ENCODE measurements around the gene SMIM11. TPM values are rescaled to one million over a fixed set of nuclear protein-coding genes. Genes with fewer than 3 reads are reported as not detected.

The SMIM11 gene
- total RNA-seq, 5 donors from 2014 or later (not counting 1 experiment from before 2014, with no cell fraction given), result 7.1 to 11.7 (median 8.3) TPM

DNA sequence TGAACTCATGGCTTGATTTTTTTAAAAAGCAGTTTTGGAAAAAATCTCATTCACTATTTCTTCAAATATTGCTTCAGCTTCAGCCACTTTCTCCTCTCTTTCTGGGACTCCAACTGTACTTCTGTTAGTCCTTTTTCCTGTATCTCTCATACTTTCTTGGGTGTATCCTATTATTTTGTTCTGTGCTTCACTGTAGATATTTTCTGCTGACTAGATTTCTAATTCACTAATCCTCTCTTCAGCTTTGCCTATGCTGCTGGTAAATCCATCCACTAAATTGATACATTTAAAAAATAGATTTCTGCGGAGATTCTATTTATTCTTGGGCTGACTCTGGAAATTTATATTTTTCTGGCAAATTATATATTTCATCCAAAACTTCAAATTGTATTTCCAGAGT, 16.4 kb upstream of the SMIM11 start:
- Histone ChIP-seq H3K27me3 (replicated peaks in 1 of 2; ENCODE audit: control insufficient read depth in 2 of 2, extremely low read depth in 1 of 2, insufficient read depth in 2 of 2, low read length in 1 of 2) (peaks cover 0 to 29% of the 10 kb centered on the region in 2 experiments), H3K4me3 (ENCODE audit: control insufficient read depth in 1 of 2, extremely low read depth in 1 of 2, low read length in 1 of 2) (no peak overlapping the region), H3K4me1 (ENCODE audit: control insufficient read depth in 1 of 2, extremely low read depth in 1 of 2, insufficient read depth in 2 of 2, low read length in 2 of 2) (peaks cover 0 to 3% of the 10 kb centered on the region in 2 experiments), H3K36me3 (ENCODE audit: control insufficient read depth in 2 of 2, extremely low read depth in 1 of 2, insufficient read depth in 1 of 2, low read length in 1 of 2) (no peaks in the 10 kb centered on the region), H3K27ac (ENCODE audit: low read length) (no peak overlapping the region), H3K9me3 (no peaks in the 10 kb centered on the region)
- Mint-ChIP-seq H3K4me3 (no peak overlapping the region), H3K27ac (no peak overlapping the region), H3K27me3 (peaks cover 24 to 39% of the 10 kb centered on the region in 2 donors), H3K36me3 (no peaks in the 10 kb centered on the region), H3K4me1 (peaks cover 6 to 8% (median 7%) of the 10 kb centered on the region in 3 donors), H3K9me3 (peaks cover 0 to 4% (median 2%) of the 10 kb centered on the region in 3 donors)
- ATAC-seq (replicated peaks in 1 of 4), result no peak
- no peak for DNase-seq
- CTCF ChIA-PET, result interaction anchor here in 1 of 2 donors (3.4 kb wide), 1 partner anchor 11 kb away, joined by 11 read pairs; no protein-coding TSS in a partner anchor
- POLR2A ChIA-PET, result no interaction called here
- WGBS (ENCODE audit: insufficient coverage), result no CpG with 5 or more reads among the region's 1 CpG

DNA sequence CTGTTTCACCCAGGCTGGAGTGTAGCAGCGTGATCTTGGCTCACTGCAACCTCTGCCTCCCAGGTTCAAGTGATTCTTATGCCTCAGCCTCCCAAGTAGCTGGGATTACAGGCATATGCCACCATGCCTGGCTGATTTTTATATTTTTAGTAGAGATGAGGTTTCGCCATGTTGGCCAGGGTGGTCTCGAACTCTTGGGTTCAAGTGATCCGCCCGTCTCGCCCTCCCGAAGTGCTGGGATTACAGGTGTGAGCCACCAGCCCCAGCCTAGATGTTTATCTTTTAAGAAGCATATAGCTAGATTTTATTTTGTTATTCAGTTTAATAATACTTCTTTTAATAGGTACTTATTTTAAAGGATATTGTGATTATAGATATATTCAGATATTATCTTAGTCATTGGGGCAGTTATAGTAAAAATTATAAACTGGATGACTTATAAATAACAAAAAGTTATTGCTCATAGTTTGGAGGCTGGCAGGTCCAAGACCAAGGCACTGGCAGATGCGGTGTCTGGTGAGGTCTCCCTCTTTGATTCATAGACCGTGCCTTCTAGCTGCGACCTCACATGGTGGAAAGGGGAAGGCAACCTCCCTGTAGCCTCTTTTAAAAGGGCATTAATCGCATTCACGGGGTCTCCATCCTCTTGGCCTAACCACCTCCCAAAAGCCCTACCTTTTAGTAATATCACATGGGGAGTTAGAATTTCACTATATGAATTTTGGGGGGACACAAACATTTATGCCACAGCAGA, 14.6 kb upstream of the SMIM11 start:
- CTCF ChIA-PET, result interaction anchor here (0.6 to 3.4 kb wide), 3 partner anchors 13 to 1040 kb away, joined by 3 to 11 read pairs (median 8); no protein-coding TSS in a partner anchor
- 96% methylated on average over 4 of the region's 12 CpGs for WGBS (ENCODE audit: insufficient coverage)
- Mint-ChIP-seq H3K36me3 (no peaks in the 10 kb centered on the region), H3K4me1 (peaks cover 5 to 8% (median 6%) of the 10 kb centered on the region in 3 donors), H3K27me3 (peaks cover 15 to 25% of the 10 kb centered on the region in 2 donors), H3K4me3 (no peak overlapping the region), H3K27ac (no peak overlapping the region), H3K9me3 (peaks cover 0 to 4% (median 2%) of the 10 kb centered on the region in 3 donors)
- Histone ChIP-seq H3K4me3 (ENCODE audit: control insufficient read depth in 1 of 2, extremely low read depth in 1 of 2, low read length in 1 of 2) (no peak overlapping the region), H3K27me3 (replicated peaks in 1 of 2; ENCODE audit: control insufficient read depth in 2 of 2, extremely low read depth in 1 of 2, insufficient read depth in 2 of 2, low read length in 1 of 2) (peaks cover 0 to 24% of the 10 kb centered on the region in 2 experiments), H3K9me3 (no peaks in the 10 kb centered on the region), H3K4me1 (ENCODE audit: control insufficient read depth in 1 of 2, extremely low read depth in 1 of 2, insufficient read depth in 2 of 2, low read length in 2 of 2) (peaks cover 0 to 3% of the 10 kb centered on the region in 2 experiments), H3K36me3 (ENCODE audit: control insufficient read depth in 2 of 2, extremely low read depth in 1 of 2, insufficient read depth in 1 of 2, low read length in 1 of 2) (no peaks in the 10 kb centered on the region), H3K27ac (ENCODE audit: low read length) (no peak overlapping the region)
- POLR2A ChIA-PET, result no interaction called here
- ATAC-seq (replicated peaks in 1 of 4), result no peak
- no peak for DNase-seq

DNA sequence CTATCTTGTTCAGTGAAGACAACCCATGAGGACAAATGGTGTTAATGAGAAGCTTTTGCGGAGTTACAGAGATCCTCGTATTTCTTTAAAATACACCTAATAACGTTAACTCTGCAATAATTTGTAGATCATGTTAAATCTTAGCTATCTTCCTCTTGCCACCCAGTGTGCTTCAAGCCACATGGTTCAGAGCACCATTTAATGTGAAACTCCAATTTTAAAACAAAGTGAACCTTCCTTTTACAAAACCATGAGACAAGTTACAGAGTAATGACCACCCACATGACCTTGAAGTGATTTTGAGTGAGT, 13.2 kb upstream of the SMIM11 start:
- H3K4me3 ChIP-seq (ENCODE audit: control insufficient read depth in 1 of 2, extremely low read depth in 1 of 2, low read length in 1 of 2), result no peak overlapping the region
- H3K27ac ChIP-seq (ENCODE audit: low read length), result no peak overlapping the region
- ChIA-PET CTCF (interaction anchor here in 1 of 2 donors (1.4 to 2.0 kb wide), 4 partner anchors 11 to 269 kb away, joined by 4 to 12 read pairs (median 6); no protein-coding TSS in a partner anchor), POLR2A (no interaction called here)
- peak overlapping the region in 1 of 3 donors; percentile 15 for H3K4me3 Mint-ChIP-seq
- no CpG with 5 or more reads among the region's 3 CpGs for WGBS (ENCODE audit: insufficient coverage)
- no peak overlapping the region for H3K27ac Mint-ChIP-seq
- DNase-seq (no peak), ATAC-seq (replicated peaks in 1 of 4) (peak in 3 of 4 experiments; percentile 17 to 35 (median 33))
- peaks cover 0 to 15% of the 10 kb centered on the region in 2 experiments for H3K27me3 ChIP-seq (replicated peaks in 1 of 2; ENCODE audit: control insufficient read depth in 2 of 2, extremely low read depth in 1 of 2, insufficient read depth in 2 of 2, low read length in 1 of 2)
- H3K9me3 ChIP-seq, result no peaks in the 10 kb centered on the region
- H3K4me1 Mint-ChIP-seq, result peaks cover 5 to 8% (median 6%) of the 10 kb centered on the region in 3 donors
- no peaks in the 10 kb centered on the region for H3K36me3 Mint-ChIP-seq
- H3K9me3 Mint-ChIP-seq, result peaks cover 0 to 4% (median 2%) of the 10 kb centered on the region in 3 donors
- peaks cover 7 to 16% of the 10 kb centered on the region in 2 donors for H3K27me3 Mint-ChIP-seq
- no peaks in the 10 kb centered on the region for H3K36me3 ChIP-seq (ENCODE audit: control insufficient read depth in 2 of 2, extremely low read depth in 1 of 2, insufficient read depth in 1 of 2, low read length in 1 of 2)
- H3K4me1 ChIP-seq (ENCODE audit: control insufficient read depth in 1 of 2, extremely low read depth in 1 of 2, insufficient read depth in 2 of 2, low read length in 2 of 2), result peaks cover 0 to 3% of the 10 kb centered on the region in 2 experiments

DNA sequence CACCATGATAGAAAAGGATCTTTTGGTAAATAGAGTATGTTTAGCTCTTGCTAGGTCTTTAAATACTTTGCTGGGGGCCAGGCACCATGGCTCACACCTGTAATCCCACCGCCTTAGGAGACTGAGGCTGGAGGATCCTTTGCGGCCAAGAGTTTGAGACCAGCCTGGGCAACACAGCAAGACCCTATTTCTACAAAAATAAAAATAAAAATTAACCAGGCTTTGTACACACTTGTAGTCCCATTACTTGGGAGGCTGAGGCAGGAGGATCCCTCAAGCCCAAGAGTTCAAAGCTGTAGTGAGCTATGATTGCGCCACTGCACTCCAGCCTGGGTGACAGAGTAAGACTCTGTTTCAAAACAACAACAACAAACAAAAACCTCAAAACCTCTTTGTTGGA, 12.6 kb upstream of the SMIM11 start:
- Histone ChIP-seq H3K27me3 (replicated peaks in 1 of 2; ENCODE audit: control insufficient read depth in 2 of 2, extremely low read depth in 1 of 2, insufficient read depth in 2 of 2, low read length in 1 of 2) (peaks cover 0 to 15% of the 10 kb centered on the region in 2 experiments), H3K4me3 (ENCODE audit: control insufficient read depth in 1 of 2, extremely low read depth in 1 of 2, low read length in 1 of 2) (no peak overlapping the region), H3K36me3 (ENCODE audit: control insufficient read depth in 2 of 2, extremely low read depth in 1 of 2, insufficient read depth in 1 of 2, low read length in 1 of 2) (no peaks in the 10 kb centered on the region), H3K27ac (ENCODE audit: low read length) (no peak overlapping the region), H3K4me1 (ENCODE audit: control insufficient read depth in 1 of 2, extremely low read depth in 1 of 2, insufficient read depth in 2 of 2, low read length in 2 of 2) (peaks cover 0 to 3% of the 10 kb centered on the region in 2 experiments), H3K9me3 (no peaks in the 10 kb centered on the region)
- Mint-ChIP-seq H3K27me3 (peaks cover 7 to 16% of the 10 kb centered on the region in 2 donors), H3K27ac (no peak overlapping the region), H3K36me3 (no peaks in the 10 kb centered on the region), H3K4me1 (peaks cover 5 to 8% (median 6%) of the 10 kb centered on the region in 3 donors), H3K4me3 (no peak overlapping the region), H3K9me3 (peaks cover 0 to 4% (median 2%) of the 10 kb centered on the region in 3 donors)
- ATAC-seq (replicated peaks in 1 of 4) (no peak), DNase-seq (no peak)
- POLR2A ChIA-PET, result no interaction called here
- WGBS (ENCODE audit: insufficient coverage), result no CpG with 5 or more reads among the region's 3 CpGs
- CTCF ChIA-PET, result interaction anchor here (0.7 to 2.0 kb wide), 5 partner anchors 11 to 269 kb away, joined by 3 to 12 read pairs (median 5); no protein-coding TSS in a partner anchor

DNA sequence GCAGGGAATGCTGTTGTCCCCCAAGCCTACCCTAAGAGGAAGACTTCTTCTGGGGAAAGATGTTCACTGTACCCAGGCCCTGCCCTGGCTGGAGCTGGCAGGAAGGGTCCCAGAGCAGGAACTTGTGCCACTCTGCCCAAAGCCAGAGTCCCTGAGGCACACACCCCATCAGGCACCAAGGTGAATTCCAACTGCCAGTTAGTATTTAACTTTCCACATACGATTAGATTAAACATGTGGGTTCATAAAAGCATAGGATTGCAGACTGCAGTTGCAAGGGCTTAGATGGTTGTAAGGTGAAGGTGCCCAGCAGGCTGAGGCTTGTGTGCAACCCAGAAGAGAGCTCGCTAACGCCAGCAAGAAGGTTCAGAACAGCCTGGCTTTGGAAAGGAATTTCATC, 11.6 kb upstream of the SMIM11 start, which contains the start of gene KCNE2:
Gene KCNE2, plus strand, starts transcription at position 274 of the 400 bp plus-strand sequence. CDS start 6,473 bp downstream, outside the sequence.
- Mint-ChIP-seq H3K4me1 (peaks cover 5 to 8% (median 6%) of the 10 kb centered on the region in 3 donors), H3K27me3 (peaks cover 9 to 15% of the 10 kb centered on the region in 2 donors), H3K9me3 (peaks cover 0 to 3% (median 2%) of the 10 kb centered on the region in 3 donors), H3K36me3 (no peaks in the 10 kb centered on the region), H3K27ac (no peak within 1 kb of the TSS), H3K4me3 (no peak within 1 kb of the TSS)
- H3K9me3 ChIP-seq, result no peaks in the 10 kb centered on the region
- POLR2A ChIA-PET, result no interaction called here
- H3K4me3 ChIP-seq (ENCODE audit: control insufficient read depth in 1 of 2, extremely low read depth in 1 of 2, low read length in 1 of 2), result no peak within 1 kb of the TSS
- WGBS (ENCODE audit: insufficient coverage), result no CpG with 5 or more reads among the region's 3 CpGs
- H3K27ac ChIP-seq (ENCODE audit: low read length), result no peak within 1 kb of the TSS
- ATAC-seq (replicated peaks in 1 of 4), result no peak
- H3K4me1 ChIP-seq (ENCODE audit: control insufficient read depth in 1 of 2, extremely low read depth in 1 of 2, insufficient read depth in 2 of 2, low read length in 2 of 2), result peaks cover 0 to 3% of the 10 kb centered on the region in 2 experiments
- no peaks in the 10 kb centered on the region for H3K36me3 ChIP-seq (ENCODE audit: control insufficient read depth in 2 of 2, extremely low read depth in 1 of 2, insufficient read depth in 1 of 2, low read length in 1 of 2)
- CTCF ChIA-PET, result no interaction called here
- no peak for DNase-seq
- H3K27me3 ChIP-seq (replicated peaks in 1 of 2; ENCODE audit: control insufficient read depth in 2 of 2, extremely low read depth in 1 of 2, insufficient read depth in 2 of 2, low read length in 1 of 2), result peaks cover 0 to 11% of the 10 kb centered on the region in 2 experiments

DNA sequence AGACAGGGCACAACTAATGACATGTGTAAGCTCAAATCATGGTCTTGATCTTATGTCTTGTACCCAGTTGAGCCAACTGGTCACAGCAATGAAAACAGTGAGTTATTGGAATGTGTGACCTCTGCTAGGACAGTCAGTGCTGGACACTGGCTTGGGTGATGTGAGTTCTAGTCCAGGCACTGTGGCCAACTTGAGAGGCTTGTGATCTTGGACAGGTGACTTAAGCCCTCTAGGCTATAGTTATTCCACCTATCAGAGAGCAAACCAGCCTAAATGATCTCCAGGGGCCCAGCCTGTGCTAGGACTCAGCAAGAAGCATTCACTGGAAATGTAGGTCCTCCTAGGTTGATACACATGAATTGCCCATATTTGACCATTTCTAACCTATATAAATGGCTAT, 10.4 kb upstream of the SMIM11 start:
- ATAC-seq (replicated peaks in 1 of 4) (no peak), DNase-seq (no peak)
- H3K4me1 Mint-ChIP-seq, result peaks cover 5 to 8% (median 6%) of the 10 kb centered on the region in 3 donors
- Histone ChIP-seq H3K4me3 (ENCODE audit: control insufficient read depth in 1 of 2, extremely low read depth in 1 of 2, low read length in 1 of 2) (no peak overlapping the region), H3K36me3 (ENCODE audit: control insufficient read depth in 2 of 2, extremely low read depth in 1 of 2, insufficient read depth in 1 of 2, low read length in 1 of 2) (no peaks in the 10 kb centered on the region), H3K27ac (ENCODE audit: low read length) (no peak overlapping the region), H3K4me1 (ENCODE audit: control insufficient read depth in 1 of 2, extremely low read depth in 1 of 2, insufficient read depth in 2 of 2, low read length in 2 of 2) (peaks cover 0 to 3% of the 10 kb centered on the region in 2 experiments), H3K27me3 (replicated peaks in 1 of 2; ENCODE audit: control insufficient read depth in 2 of 2, extremely low read depth in 1 of 2, insufficient read depth in 2 of 2, low read length in 1 of 2) (peaks cover 0 to 15% of the 10 kb centered on the region in 2 experiments), H3K9me3 (no peaks in the 10 kb centered on the region)
- POLR2A ChIA-PET, result no interaction called here
- CTCF ChIA-PET, result no interaction called here
- no peak overlapping the region for H3K4me3 Mint-ChIP-seq
- no peak overlapping the region for H3K27ac Mint-ChIP-seq
- H3K27me3 Mint-ChIP-seq, result peaks cover 10 to 12% of the 10 kb centered on the region in 2 donors
- H3K36me3 Mint-ChIP-seq, result no peaks in the 10 kb centered on the region
- no peaks in the 10 kb centered on the region for H3K9me3 Mint-ChIP-seq

Data from T-cell (primary cell).